Left lung (tissue), 10 donors: ENCODE data around the gene UBR7. TPM values are rescaled to one million over a fixed set of nuclear protein-coding genes. Genes with fewer than 3 reads are reported as not detected.

ENCODE experiments used
- ATAC-seq: fragments of 200-7000 bp; cut with Tn5 transposase; one replicate; pipeline ENCODE4 v1.9.1; 2020; ENCODE audit warnings: moderate library complexity
- DNase-seq, 4 donors: peaks; one replicate each; pipeline ENCODE4 v3.0.0-alpha.2; 2013 to 2020
- H3K27ac ChIP-seq, 2 donors: fragments of 200-600 bp; sonication (generic) in 1 of 2; one replicate each; pipeline versions ENCODE4 v1.5.0 to v1.8.0; 2020 to 2021
- H3K27me3 ChIP-seq, 2 donors: fragments of 200-600 bp; sonication (generic) in 1 of 2; one replicate each; pipeline versions ENCODE4 v1.5.0 to v1.8.0; 2020 to 2021
- H3K36me3 ChIP-seq, 2 donors: fragments of 200-600 bp; sonication (generic) in 1 of 2; one replicate each; pipeline versions ENCODE4 v1.5.0 to v1.8.0; 2020 to 2021
- H3K4me1 ChIP-seq, 2 donors: fragments of 200-600 bp; one replicate each; pipeline ENCODE4 v1.8.0; 2021
- H3K4me3 ChIP-seq, 2 donors: fragments of 200-600 bp; sonication (generic) in 1 of 2; one replicate each; pipeline versions ENCODE4 v1.5.0 to v1.8.0; 2020 to 2021; ENCODE audit warnings: mild to moderate bottlenecking in 1 of 2
- H3K9me3 ChIP-seq, 2 donors: fragments of 200-600 bp; sonication (generic) in 1 of 2; one replicate each; pipeline versions ENCODE4 v1.5.0 to v1.8.0; 2020 to 2021
- CTCF ChIP-seq, 2 donors: fragments of 200-600 bp; sonication (generic) in 1 of 2; IDR thresholded peaks; one replicate each; pipeline versions ENCODE4 v1.5.0 to v1.8.0; 2021; ENCODE audit warnings: antibody characterized with exemption in 2 of 2
- intact Hi-C, 2 donors: fragments of 100-400 bp; cut with DNase I; formaldehyde crosslinking; loops; one replicate each; pipeline versions ENCODE4 v1.11.2 to v1.14.2; 2022
- polyA plus RNA-seq, 6 donors: library from polyadenylated mRNA; unstranded; fragments of 120-200 nt; gene quantifications; one replicate each; pipeline ENCODE4 v1.2.1, GENCODE V29; 2013; ENCODE audit not compliant: insufficient read length in 6 of 6
- total RNA-seq, 2 donors: library from RNA; stranded (reverse); fragmentation: NEBNext Ultra II Directional; extraction: Animal tissue kit (Norgen Biotek cat#: 25700); gene quantifications; one replicate each; pipeline ENCODE4 v1.2.1, GENCODE V29; 2021
- donor health status: DM: no; HTN: yes; CAD: no.
- donor health status: DM: no; HTN: no; CAD: no.

UBR7 gene
- total and polyA plus RNA-seq, 8 donors = 19.4 to 37.3 (median 30.4) TPM

- ATAC-seq (peak; percentile 41), DNase-seq (no peak)
- peak overlapping the region in 1 of 2 donors; percentile 28 for H3K27ac ChIP-seq
- peaks cover 0 to 12% of the 10 kb centered on the region in 2 donors for H3K4me1 ChIP-seq
- H3K9me3 ChIP-seq = no peaks in the 10 kb centered on the region
- no peak for TF ChIP-seq CTCF (IDR thresholded peaks at IDR 0.05)
- H3K27me3 ChIP-seq = no peaks in the 10 kb centered on the region
- no peak overlapping the region for H3K4me3 ChIP-seq
- H3K36me3 ChIP-seq = no peaks in the 10 kb centered on the region
- intact Hi-C loops = no loop called here
Measured at GRCh38 chr14:93269341-93270068, 62.4 kb downstream of the UBR7 start.

DNA sequence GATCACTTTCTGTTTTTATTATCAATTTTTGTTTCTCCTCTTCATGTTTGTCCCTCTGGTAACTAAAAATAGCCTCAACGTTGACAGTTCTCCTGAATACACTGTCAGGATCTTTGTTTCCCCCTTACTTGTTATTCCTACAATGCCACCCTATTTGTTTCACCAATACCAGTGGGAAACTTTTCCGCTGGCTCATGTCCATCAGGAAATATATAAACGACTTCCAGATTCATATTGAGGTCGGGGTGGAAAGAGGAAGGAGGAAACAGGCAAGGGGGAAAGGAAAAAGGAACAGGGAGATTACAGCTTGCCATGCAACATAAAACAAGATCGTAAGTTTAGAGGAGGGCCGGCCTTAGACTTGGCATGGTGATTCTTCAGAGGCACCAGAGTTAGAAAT, 64.1 kb downstream of the UBR7 start:
- no peak overlapping the region for H3K4me3 ChIP-seq
- TF ChIP-seq CTCF (IDR thresholded peaks at IDR 0.05) = no peak
- H3K4me1 ChIP-seq = peaks cover 0 to 12% of the 10 kb centered on the region in 2 donors
- no peak for DNase-seq
- no peak overlapping the region for H3K27ac ChIP-seq
- intact Hi-C loops = no loop called here
- H3K27me3 ChIP-seq = no peaks in the 10 kb centered on the region
- H3K36me3 ChIP-seq = no peaks in the 10 kb centered on the region
- no peaks in the 10 kb centered on the region for H3K9me3 ChIP-seq
- no peak for ATAC-seq

DNA sequence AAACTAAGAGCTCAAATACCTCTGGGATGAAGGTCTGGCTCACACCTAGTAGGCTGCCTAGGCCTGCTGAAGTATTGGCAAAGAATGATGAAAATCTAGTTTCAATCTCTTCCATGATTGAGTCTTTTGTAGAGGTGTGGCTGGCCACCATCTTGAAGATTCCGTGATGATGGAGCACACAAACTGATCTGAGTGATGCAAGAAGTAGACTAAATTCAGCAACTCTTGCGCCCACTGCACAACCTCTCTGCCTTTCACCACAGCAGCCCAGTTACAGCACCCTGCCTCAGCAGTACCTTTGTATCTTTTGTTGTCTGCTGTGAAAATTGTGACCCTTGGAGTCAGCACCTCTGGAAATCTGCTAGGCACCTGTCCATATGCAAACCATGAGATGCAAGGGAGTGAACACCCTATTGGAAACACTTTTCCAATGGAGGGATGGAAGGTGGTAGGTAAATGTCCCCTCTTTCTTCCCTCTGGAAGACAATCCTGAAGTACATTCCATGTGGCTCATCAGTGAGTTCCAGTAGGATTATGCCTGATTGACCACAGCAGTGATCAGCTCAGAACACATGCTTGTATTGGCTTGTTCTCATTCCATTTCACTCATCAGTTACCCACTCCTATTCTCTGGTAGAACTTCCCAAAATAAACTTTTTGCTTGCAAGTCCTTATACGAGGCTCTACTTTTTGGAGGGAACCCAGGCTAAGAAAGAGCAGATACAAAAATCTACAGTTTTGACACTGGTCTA, 67.2 kb downstream of the UBR7 start:
- intact Hi-C loops = no loop called here
- H3K27ac ChIP-seq = no peak overlapping the region
- ATAC-seq (no peak), DNase-seq (no peak)
- peaks cover 0 to 9% of the 10 kb centered on the region in 2 donors for H3K4me1 ChIP-seq
- H3K9me3 ChIP-seq = no peaks in the 10 kb centered on the region
- H3K4me3 ChIP-seq = no peak overlapping the region
- peaks cover 0 to 7% of the 10 kb centered on the region in 2 donors for H3K36me3 ChIP-seq
- no peak for TF ChIP-seq CTCF (IDR thresholded peaks at IDR 0.05)
- H3K27me3 ChIP-seq = no peaks in the 10 kb centered on the region

GRCh38 chr14:93276031-93276716, 69.1 kb downstream of the UBR7 start:
- intact Hi-C loops = no loop called here
- Histone ChIP-seq H3K4me1 (peaks cover 0 to 9% of the 10 kb centered on the region in 2 donors), H3K4me3 (no peak overlapping the region), H3K27me3 (no peaks in the 10 kb centered on the region), H3K36me3 (peaks cover 0 to 7% of the 10 kb centered on the region in 2 donors), H3K27ac (no peak overlapping the region), H3K9me3 (no peaks in the 10 kb centered on the region)
- ATAC-seq (no peak), DNase-seq (no peak)
- TF ChIP-seq CTCF (IDR thresholded peaks at IDR 0.05) = no peak

Other genes starting within 250 kb of the UBR7 start
- gene ITPK1, start 91.3 kb upstream of the UBR7 start, total RNA-seq = 100 to 1,000 TPM in 1 of 2 donors, 10 to 100 TPM in 1; 65.6 to 108 TPM
- 10 to 100 TPM; 18.1 to 22.5 (median 20.0) TPM for gene ITPK1, start 91.3 kb upstream of the UBR7 start, polyA plus RNA-seq
- gene MOAP1, start 22.4 kb upstream of the UBR7 start, total RNA-seq = 10 to 100 TPM; 20.3 to 28.9 TPM
- 10 to 100 TPM; 31.2 to 37.0 (median 35.3) TPM for gene MOAP1, start 22.4 kb upstream of the UBR7 start, polyA plus RNA-seq
- 10 to 100 TPM; 29.1 to 42.7 TPM for gene LYSET, start 21.9 kb upstream of the UBR7 start, total RNA-seq
- gene LYSET, start 21.9 kb upstream of the UBR7 start, polyA plus RNA-seq = 10 to 100 TPM; 21.9 to 24.9 (median 22.7) TPM
- gene GON7, start 191 bp upstream of the UBR7 start, total RNA-seq = 10 to 100 TPM; 12.2 to 12.9 TPM
- gene GON7, start 191 bp upstream of the UBR7 start, polyA plus RNA-seq = 10 to 100 TPM; 11.7 to 16.5 (median 14.3) TPM
- 10 to 100 TPM; 32.1 to 35.9 TPM for gene BTBD7, start 125.8 kb downstream of the UBR7 start, total RNA-seq
- gene BTBD7, start 125.8 kb downstream of the UBR7 start, polyA plus RNA-seq = 10 to 100 TPM; 37.5 to 42.8 (median 39.5) TPM
- gene COX8C, start 139.9 kb downstream of the UBR7 start, total RNA-seq = not detected
- gene COX8C, start 139.9 kb downstream of the UBR7 start, polyA plus RNA-seq = under 1 TPM in 4 of 6 donors, not detected in 2; 0.36 to 0.44 (median 0.40) TPM
- under 1 TPM; 0.13 to 0.20 TPM for gene UNC79, start 223.7 kb downstream of the UBR7 start, total RNA-seq
- gene UNC79, start 223.7 kb downstream of the UBR7 start, polyA plus RNA-seq = under 1 TPM; 0.35 to 0.65 (median 0.49) TPM